ENCODE measurements around the gene KATNBL1.

DNA sequence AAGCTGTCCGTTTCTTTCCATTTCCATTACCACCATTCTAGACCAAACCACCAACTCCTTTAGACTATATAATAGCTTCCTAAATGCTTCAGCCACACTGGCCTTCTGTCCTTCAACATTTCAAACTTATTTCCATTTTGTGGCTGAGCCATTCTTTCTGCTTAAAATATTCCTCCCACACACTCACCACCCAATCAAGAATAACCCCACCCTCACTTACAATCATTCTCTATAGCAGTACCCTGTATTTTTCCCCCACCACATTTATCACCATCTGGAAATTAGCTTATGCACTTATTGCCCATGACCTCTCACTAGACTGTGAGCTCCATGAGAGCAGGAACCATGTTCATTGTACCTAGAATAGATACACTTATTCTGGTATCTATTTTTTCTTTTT, 6.6 kb downstream of the KATNBL1 start:
- TF ChIP-seq ZNF274 (IDR thresholded peaks at IDR 0.05; ENCODE audit: low read depth, low read length) (no peak), YY1 (IDR thresholded peaks at IDR 0.05; ENCODE audit: insufficient read depth, insufficient read length) (no peak), SUZ12 (IDR thresholded peaks at IDR 0.05; ENCODE audit: extremely low read depth, insufficient read depth, insufficient read length) (no peak)
